GM12878 (cell line): ENCODE results near the gene TMEM72. TPM values are rescaled to one million over a fixed set of nuclear protein-coding genes. Genes with fewer than 3 reads are reported as not detected.
A peak's percentile ranks its signal among the peaks of the same experiment; 100 is the strongest.

Experiments
- ATF3 ChIP-seq: IDR thresholded peaks from 2 replicates; pipeline ENCODE4 v1.6.1; 2011; ENCODE audit warnings: low read depth, mild to moderate bottlenecking, low read length, moderate library complexity, borderline replicate concordance; ENCODE audit errors: extremely low read depth
- BMI1 ChIP-seq: fragments of 450-650 bp; IDR thresholded peaks from 2 replicates; pipeline ENCODE4 v1.6.1; 2016; ENCODE audit warnings: mild to moderate bottlenecking, moderate library complexity, borderline replicate concordance
- CTCF ChIP-seq, 3 experiments: IDR thresholded peaks in 2 of 3; conservative IDR thresholded peaks in 1 of 3; 2 replicates each; pipeline ENCODE4 v1.5.1; 2011; ENCODE audit warnings: low read depth in 3 of 3, low read length in 3 of 3, mild to moderate bottlenecking in 3 of 3, control low read depth in 2 of 3, moderate library complexity in 2 of 3, inconsistent platforms in 1 of 3, mixed read lengths in 1 of 3; ENCODE audit not compliant: control insufficient read depth in 2 of 3, insufficient read depth in 1 of 3; ENCODE audit errors: extremely low read depth in 1 of 3
- E2F4 ChIP-seq: IDR thresholded peaks from 2 replicates; pipeline ENCODE4 v1.6.1; 2012; ENCODE audit warnings: low read depth, low read length, improper control_type of control experiment
- ELK1 ChIP-seq: IDR thresholded peaks from 2 replicates; pipeline ENCODE4 v1.6.1; 2012; ENCODE audit warnings: low read depth, low read length, improper control_type of control experiment
- HDAC2 ChIP-seq: fragments of 200-600 bp; sonication (generic); IDR thresholded peaks from 2 replicates; pipeline ENCODE4 v1.6.1; 2017
- HDGF ChIP-seq: fragments of 450-650 bp; IDR thresholded peaks from 2 replicates; pipeline ENCODE4 v1.6.1; 2016; ENCODE audit warnings: antibody characterized with exemption
- IRF3 ChIP-seq: fragments of 450-650 bp; IDR thresholded peaks from 2 replicates; pipeline ENCODE4 v1.6.1; 2014; ENCODE audit warnings: mild to moderate bottlenecking
- JUND ChIP-seq: IDR thresholded peaks from 2 replicates; pipeline ENCODE4 v1.6.1; 2012; ENCODE audit warnings: low read depth, mild to moderate bottlenecking, low read length, improper control_type of control experiment, moderate library complexity
- MTA3 ChIP-seq: IDR thresholded peaks from 2 replicates; pipeline ENCODE4 v1.6.1; 2012; ENCODE audit warnings: low read length, inconsistent platforms, borderline replicate concordance
- NFYA ChIP-seq: IDR thresholded peaks from 2 replicates; pipeline ENCODE4 v1.6.1; 2011; ENCODE audit warnings: low read depth, mild to moderate bottlenecking, low read length, improper control_type of control experiment, borderline replicate concordance
- NKRF ChIP-seq: fragments of 450-650 bp; conservative IDR thresholded peaks from 2 replicates; pipeline ENCODE4 v1.6.1; 2017; ENCODE audit warnings: mild to moderate bottlenecking, moderate library complexity
- POLR2AphosphoS2 ChIP-seq: IDR thresholded peaks from 2 replicates; pipeline ENCODE4 v1.6.1; 2011; ENCODE audit warnings: low read depth, mild to moderate bottlenecking, low read length, improper control_type of control experiment, moderate library complexity
- RB1 ChIP-seq: fragments of 450-650 bp; formaldehyde crosslinking; IDR thresholded peaks from 2 replicates; pipeline ENCODE4 v1.6.1; 2017; ENCODE audit warnings: mild to moderate bottlenecking, borderline replicate concordance
- SMC3 ChIP-seq: IDR thresholded peaks from 2 replicates; pipeline ENCODE4 v1.6.1; 2011; ENCODE audit warnings: low read length, improper control_type of control experiment, borderline replicate concordance
- SREBF2 ChIP-seq: IDR thresholded peaks from 2 replicates; pipeline ENCODE4 v1.6.1; 2012; ENCODE audit warnings: mild to moderate bottlenecking, low read length
- SUZ12 ChIP-seq: fragments of 200-600 bp; sonication (generic); IDR thresholded peaks from one replicate; pipeline ENCODE4 v1.6.1; 2018; ENCODE audit warnings: antibody characterized with exemption, mild to moderate bottlenecking; ENCODE audit not compliant: unreplicated experiment
- USF2 ChIP-seq: IDR thresholded peaks from 2 replicates; pipeline ENCODE4 v1.6.1; 2011; ENCODE audit warnings: low read depth, low read length, improper control_type of control experiment, borderline replicate concordance
- YY1 ChIP-seq: IDR thresholded peaks from 2 replicates; pipeline ENCODE4 v1.6.1; 2011; ENCODE audit warnings: low read depth, mild to moderate bottlenecking, low read length
- ZNF274 ChIP-seq: IDR thresholded peaks from one replicate; pipeline ENCODE4 v1.8.0; 2011; ENCODE audit not compliant: insufficient read length, insufficient read depth
- ZNF384 ChIP-seq: IDR thresholded peaks from 2 replicates; pipeline ENCODE4 v1.6.1; 2012; ENCODE audit warnings: low read depth, mild to moderate bottlenecking, low read length, improper control_type of control experiment, borderline replicate concordance
- ZNF622 ChIP-seq: fragments of 450-650 bp; IDR thresholded peaks from 2 replicates; pipeline ENCODE4 v1.6.1; 2017; ENCODE audit warnings: mild to moderate bottlenecking, inconsistent platforms
- polyA plus RNA-seq, 11 experiments: library from polyadenylated mRNA; depleted of rRNA in 4 of 11; unstranded in 6 of 11; stranded (reverse) in 5 of 11; fragments of >200 nt; fragmentation: Nextera tagmentation in 4 of 11; fragmentation: Illumina TruSeq in 1 of 11; extraction: Ambion mirVana in 4 of 11; extraction: Trizol in 1 of 11; gene quantifications; 1 replicate in 1 of 11; 2 replicates in 10 of 11; pipeline versions ENCODE4 v1.2.1 to v1.2.3, GENCODE V29; 2011 to 2016; ENCODE audit warnings: inconsistent platforms in 2 of 11, missing spikeins in 2 of 11, low read depth in 1 of 11
- total RNA-seq, 4 experiments: library from RNA; depleted of rRNA in 3 of 4; stranded (reverse); fragments of >200 nt in 3 of 4; fragmentation: Illumina TruSeq in 1 of 4; extraction: Trizol in 1 of 4; gene quantifications; 2 replicates each; pipeline versions ENCODE4 v1.2.1 to v1.2.3, GENCODE V29; 2013 to 2021

Gene TMEM72
- total and polyA plus RNA-seq, 10 of the 15 experiments (the other 5 are each of a cell fraction or from before 2014, with no cell fraction given) = 0.12 TPM; not detected in 9

GRCh38 chr10:44973323-44974081, 62.4 kb downstream of the TMEM72 start (continued):
- no peak for TF ChIP-seq POLR2AphosphoS2
- no peak for TF ChIP-seq ZNF384
- no peak for TF ChIP-seq NFYA
- no peak for TF ChIP-seq HDGF
- no peak for TF ChIP-seq RB1
- TF ChIP-seq BMI1 = 0 out of 2 replicates have a peak, but pooled peaks have one; percentile 29
- TF ChIP-seq HDAC2 = no peak
- TF ChIP-seq E2F4 = no peak
- no peak for TF ChIP-seq ELK1
- no peak for TF ChIP-seq ATF3
- no peak for TF ChIP-seq ZNF622
- no peak for TF ChIP-seq ZNF274
- no peak for TF ChIP-seq JUND
- TF ChIP-seq YY1 = no peak
- no peak for TF ChIP-seq USF2
- TF ChIP-seq SMC3 = no peak
- peak; percentile 59; the same call in 1 of the 2 replicates for TF ChIP-seq MTA3
- TF ChIP-seq NKRF = no peak
- no peak for TF ChIP-seq SUZ12
- no peak for TF ChIP-seq IRF3
- TF ChIP-seq CTCF (IDR thresholded peaks at IDR 0.05 in 2 of 3, conservative IDR thresholded peaks at IDR 0.05 in 1 of 3; ENCODE audit: control insufficient read depth in 2 of 3, extremely low read depth in 1 of 3, insufficient read depth in 1 of 3, low read depth in 3 of 3, low read length in 3 of 3) = no peak
- no peak for TF ChIP-seq SREBF2
